H9 (cell line): ENCODE data around the gene KRT3. TPM values are rescaled to one million over a fixed set of nuclear protein-coding genes. Genes with fewer than 3 reads are reported as not detected.
A peak's percentile ranks its signal among the peaks of the same experiment; 100 is the strongest.

ENCODE experiments used
- DNase-seq: peaks from one replicate; pipeline ENCODE4 v3.0.0-alpha.2; 2017
- H2AFZ ChIP-seq: one replicate; pipeline ENCODE4 v1.6.1; 2013; ENCODE audit warnings: mild to moderate bottlenecking, low read length, control low read depth, moderate library complexity
- H2AK5ac ChIP-seq: 2 replicates; pipeline ENCODE4 v1.6.1; 2013; ENCODE audit warnings: low read length, control low read depth, mixed read lengths; ENCODE audit not compliant: insufficient read length
- H2BK120ac ChIP-seq: one replicate; pipeline ENCODE4 v1.6.1; 2013; ENCODE audit warnings: low read depth, mild to moderate bottlenecking, low read length, control low read depth, inconsistent platforms; ENCODE audit not compliant: poor library complexity, severe bottlenecking
- H2BK12ac ChIP-seq: 2 replicates; pipeline ENCODE4 v1.6.1; 2013; ENCODE audit warnings: low read length, control low read depth, mixed read lengths, low read depth; ENCODE audit not compliant: insufficient read length
- H2BK15ac ChIP-seq: 2 replicates; pipeline ENCODE4 v1.6.1; 2013; ENCODE audit warnings: low read depth, low read length, control low read depth
- H2BK20ac ChIP-seq: one replicate; pipeline ENCODE4 v1.6.1; 2013; ENCODE audit warnings: low read depth, mild to moderate bottlenecking, low read length, control low read depth, inconsistent platforms; ENCODE audit not compliant: poor library complexity, severe bottlenecking
- H2BK5ac ChIP-seq: 2 replicates; pipeline ENCODE4 v1.6.1; 2013; ENCODE audit warnings: low read length, control low read depth, mixed read lengths; ENCODE audit not compliant: insufficient read length
- H3K14ac ChIP-seq: 2 replicates; pipeline ENCODE4 v1.6.1; 2013; ENCODE audit warnings: low read length, control low read depth; ENCODE audit not compliant: insufficient read depth
- H3K18ac ChIP-seq: 2 replicates; pipeline ENCODE4 v1.6.1; 2013; ENCODE audit warnings: low read depth, mild to moderate bottlenecking, mixed read lengths, low read length, control low read depth; ENCODE audit not compliant: insufficient read length
- H3K23ac ChIP-seq: 2 replicates; pipeline ENCODE4 v1.6.1; 2013; ENCODE audit warnings: low read length, control low read depth, mixed read lengths, low read depth; ENCODE audit not compliant: insufficient read length
- H3K23me2 ChIP-seq: 2 replicates; pipeline ENCODE4 v1.6.1; 2013; ENCODE audit warnings: low read depth, mild to moderate bottlenecking, mixed read lengths, low read length, control low read depth; ENCODE audit not compliant: insufficient read length, poor library complexity, severe bottlenecking
- H3K27ac ChIP-seq: 2 replicates; pipeline ENCODE4 v1.5.1; 2013; ENCODE audit warnings: low read length, control low read depth, mixed read lengths, low read depth; ENCODE audit not compliant: insufficient read length
- H3K27me3 ChIP-seq: 2 replicates; pipeline ENCODE4 v1.6.1; 2013; ENCODE audit warnings: low read length, control low read depth, inconsistent platforms; ENCODE audit not compliant: insufficient read depth
- H3K4ac ChIP-seq: 2 replicates; pipeline ENCODE4 v1.6.1; 2013; ENCODE audit warnings: low read depth, mild to moderate bottlenecking, control low read depth, inconsistent platforms, low read length, moderate library complexity
- H3K4me1 ChIP-seq: 2 replicates; pipeline ENCODE4 v1.6.1; 2013; ENCODE audit warnings: low read length, control low read depth, inconsistent platforms; ENCODE audit not compliant: insufficient read depth
- H3K4me2 ChIP-seq: 2 replicates; pipeline ENCODE4 v1.6.1; 2013; ENCODE audit warnings: low read length, control low read depth, mixed read lengths; ENCODE audit not compliant: insufficient read length, insufficient read depth
- H3K56ac ChIP-seq: 2 replicates; pipeline ENCODE4 v1.6.1; 2013; ENCODE audit warnings: low read depth, mild to moderate bottlenecking, mixed read lengths, low read length, control low read depth; ENCODE audit not compliant: insufficient read length
- H3K79me1 ChIP-seq: 2 replicates; pipeline ENCODE4 v1.6.1; 2013; ENCODE audit warnings: low read depth, mild to moderate bottlenecking, moderate library complexity, low read length, control low read depth, inconsistent platforms; ENCODE audit not compliant: insufficient read depth, poor library complexity, severe bottlenecking
- H3K79me2 ChIP-seq: 2 replicates; pipeline ENCODE4 v1.6.1; 2013; ENCODE audit warnings: low read length, control low read depth, inconsistent platforms; ENCODE audit not compliant: insufficient read depth
- H3K9ac ChIP-seq: 2 replicates; pipeline ENCODE4 v1.6.1; 2013; ENCODE audit warnings: low read length, control low read depth, mixed read lengths; ENCODE audit not compliant: insufficient read length; ENCODE audit errors: extremely low read depth
- H3K9me3 ChIP-seq: one replicate; pipeline ENCODE4 v1.6.1; 2013; ENCODE audit warnings: low read depth, low read length, inconsistent platforms; ENCODE audit not compliant: control insufficient read depth
- H3T11ph ChIP-seq: one replicate; pipeline ENCODE4 v1.6.1; 2013; ENCODE audit warnings: mild to moderate bottlenecking, low read length, control low read depth, inconsistent platforms
- H4K20me1 ChIP-seq: one replicate; pipeline ENCODE4 v1.6.1; 2013; ENCODE audit not compliant: control insufficient read depth, insufficient read length, insufficient read depth
- H4K5ac ChIP-seq: 2 replicates; pipeline ENCODE4 v1.6.1; 2013; ENCODE audit warnings: low read depth, mild to moderate bottlenecking, mixed read lengths, low read length, control low read depth; ENCODE audit not compliant: insufficient read length
- H4K8ac ChIP-seq: replicated peaks from 2 replicates; pipeline ENCODE4 v1.6.1; 2013; ENCODE audit warnings: low read length, control low read depth, mixed read lengths, low read depth; ENCODE audit not compliant: insufficient read length
- H4K91ac ChIP-seq: 2 replicates; pipeline ENCODE4 v1.6.1; 2013; ENCODE audit warnings: low read depth, mild to moderate bottlenecking, moderate library complexity, mixed read lengths, low read length, control low read depth; ENCODE audit not compliant: insufficient read length
- H3K27ac Mint-ChIP-seq, 3 experiments: 2 replicates in 2 of 3; 3 replicates in 1 of 3; pipeline ENCODE4 v1.8.0; 2020 to 2021; ENCODE audit warnings: mixed read lengths in 3 of 3, mild to moderate bottlenecking in 1 of 3, moderate library complexity in 1 of 3
- H3K27me3 Mint-ChIP-seq: 2 replicates; pipeline ENCODE4 v1.8.0; 2021; ENCODE audit warnings: low read depth, mild to moderate bottlenecking, moderate library complexity, mixed read lengths
- H3K36me3 Mint-ChIP-seq, 3 experiments: 2 replicates in 2 of 3; 3 replicates in 1 of 3; pipeline ENCODE4 v1.8.0; 2020 to 2021; ENCODE audit warnings: low read depth in 3 of 3, mixed read lengths in 3 of 3; ENCODE audit not compliant: insufficient read depth in 1 of 3
- H3K4me1 Mint-ChIP-seq, 2 experiments: 2 replicates each; pipeline ENCODE4 v1.8.0; 2020; ENCODE audit warnings: mixed read lengths in 2 of 2
- H3K4me3 Mint-ChIP-seq, 2 experiments: 2 replicates in 1 of 2; 3 replicates in 1 of 2; pipeline ENCODE4 v1.8.0; 2020 to 2021; ENCODE audit warnings: mild to moderate bottlenecking in 2 of 2, mixed read lengths in 2 of 2, moderate library complexity in 1 of 2
- H3K9me3 Mint-ChIP-seq, 2 experiments: 2 replicates in 1 of 2; 3 replicates in 1 of 2; pipeline ENCODE4 v1.8.0; 2020; ENCODE audit warnings: mild to moderate bottlenecking in 2 of 2, mixed read lengths in 2 of 2, moderate library complexity in 1 of 2
- CTCF ChIP-seq: fragments of 200-600 bp; sonication (generic); conservative IDR thresholded peaks from 3 replicates; pipeline ENCODE4 v1.8.0; 2021; ENCODE audit warnings: antibody characterized with exemption, mild to moderate bottlenecking
- WGBS: extraction: QIAGEN DNeasy Blood & Tissue Kit; methylation state at CpG from one replicate; pipeline ENCODE4 v1.1.7; 2013; ENCODE audit warnings: missing lambda C conversion rate, low lambda C conversion rate, mixed read lengths; ENCODE audit not compliant: insufficient read length; ENCODE audit errors: extremely low coverage; 5-methylcytosine and 5-hydroxymethylcytosine counted together
- total RNA-seq: library from RNA; stranded (reverse); gene quantifications from 2 replicates; pipeline ENCODE4 v1.2.1, GENCODE V29; 2021

KRT3 gene
- total RNA-seq, 1 experiment from 2014 or later = not detected

GRCh38 chr12:52805000-52805399 lies 9.1 kb upstream of the KRT3 start:
- no peaks in the 10 kb centered on the region for H3K79me1 ChIP-seq
- no peak overlapping the region for H2BK120ac ChIP-seq
- H3K36me3 Mint-ChIP-seq = no peaks in the 10 kb centered on the region
- H3K4me2 ChIP-seq = no peak overlapping the region
- H3K4me3 Mint-ChIP-seq = no peak overlapping the region
- H2AFZ ChIP-seq = no peak overlapping the region
- H3K9me3 ChIP-seq = no peaks in the 10 kb centered on the region
- no CpG with 5 or more reads among the region's 1 CpG for WGBS
- no peak overlapping the region for H2AK5ac ChIP-seq
- peak; percentile 85 for DNase-seq
- H3K27me3 Mint-ChIP-seq = peaks cover 10% of the 10 kb centered on the region
- no peak overlapping the region for H4K8ac ChIP-seq
- no peak overlapping the region for H2BK20ac ChIP-seq
- H3K27ac ChIP-seq = no peak overlapping the region
- H3K4me1 Mint-ChIP-seq = peaks cover 34% of the 10 kb centered on the region in 2 experiments
- H3K56ac ChIP-seq = no peak overlapping the region
- H3K23ac ChIP-seq = no peak overlapping the region
- H3K9me3 Mint-ChIP-seq = no peaks in the 10 kb centered on the region
- no peak overlapping the region for H3K14ac ChIP-seq
- H2BK12ac ChIP-seq = no peak overlapping the region
- no peaks in the 10 kb centered on the region for H3K23me2 ChIP-seq
- H3K4me1 ChIP-seq = peaks cover 6% of the 10 kb centered on the region; the same call in 1 of the 2 replicates
- no peak overlapping the region for H4K5ac ChIP-seq
- H3K27ac Mint-ChIP-seq = peak overlapping the region in 1 of 3 experiments; percentile 10; a peak in 1 of 7 replicates
- no peak overlapping the region for H2BK15ac ChIP-seq
- H4K20me1 ChIP-seq = peaks cover under 1% of the 10 kb centered on the region
- no peak overlapping the region for H3K4ac ChIP-seq
- H3K9ac ChIP-seq = no peak overlapping the region
- H2BK5ac ChIP-seq = no peak overlapping the region
- no peaks in the 10 kb centered on the region for H3K27me3 ChIP-seq
- H3T11ph ChIP-seq = no peak overlapping the region
- TF ChIP-seq CTCF = no peak
- no peaks in the 10 kb centered on the region for H3K79me2 ChIP-seq
- H4K91ac ChIP-seq = no peak overlapping the region
- no peak overlapping the region for H3K18ac ChIP-seq
